ENCODE measurements around the gene GMPR.

The GMPR gene

DNA sequence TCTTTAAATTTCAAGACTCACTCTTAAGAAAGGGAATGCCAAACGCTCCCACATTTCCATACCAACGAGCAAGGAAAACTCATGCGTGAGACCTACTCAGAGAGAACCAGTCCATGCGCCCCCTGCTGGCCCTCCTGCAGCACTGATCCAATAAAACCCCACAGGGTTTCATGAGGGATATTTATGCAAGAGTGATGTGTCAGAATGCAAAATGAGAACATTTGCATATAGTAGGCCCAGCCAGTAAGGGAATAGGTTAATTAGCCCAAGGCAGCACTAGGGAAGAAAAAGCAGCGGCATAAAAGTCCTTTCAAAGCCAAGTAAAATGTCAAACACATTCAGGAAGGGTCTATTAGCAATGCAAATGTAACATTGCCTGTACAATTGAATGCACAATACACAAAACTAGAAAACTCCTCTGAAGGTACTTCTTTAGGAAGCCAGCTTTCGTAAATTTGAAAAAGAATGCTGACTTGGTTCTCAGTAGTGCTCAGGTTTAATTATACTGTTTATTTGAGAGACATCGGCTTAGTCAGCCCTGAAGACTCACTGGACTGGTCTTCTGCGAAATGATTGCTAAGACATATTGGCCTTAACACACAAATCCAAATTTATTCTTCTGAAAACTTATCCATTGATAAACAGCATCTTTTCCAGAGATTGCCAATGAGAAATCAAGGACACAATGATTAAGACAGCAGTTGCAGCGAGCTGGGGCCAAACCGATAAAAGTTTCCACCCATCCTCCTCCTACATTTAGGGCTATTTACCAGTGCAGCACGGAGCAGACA is 93.2 kb downstream of the GMPR start:
- TF ChIP-seq CTCF (IDR thresholded peaks at IDR 0.05; ENCODE audit: insufficient read depth, low read length, poor library complexity, severe bottlenecking) = peak; percentile 100
- TF ChIP-seq EZH2phosphoT487 (conservative IDR thresholded peaks at IDR 0.05; ENCODE audit: low read length) = no peak
- Histone ChIP-seq H3F3A (ENCODE audit: insufficient read depth) (no peaks in the 10 kb centered on the region), H3K9ac (ENCODE audit: low read length) (no peak overlapping the region), H3K4me2 (ENCODE audit: low read depth, low read length, poor library complexity, severe bottlenecking) (peak overlapping the region; percentile 11), H3K27me3 (ENCODE audit: low read length) (no peaks in the 10 kb centered on the region), H3K79me2 (ENCODE audit: insufficient read depth, low read length) (no peaks in the 10 kb centered on the region), H3K9me2 (replicated peaks; ENCODE audit: insufficient read depth, low read length) (no peaks in the 10 kb centered on the region), H2AFZ (ENCODE audit: low read depth, low read length, severe bottlenecking) (peak overlapping the region; percentile 2), H3K4me3 (ENCODE audit: insufficient read depth, low read length, poor library complexity, severe bottlenecking) (no peak overlapping the region), H3K27ac (ENCODE audit: low read depth, low read length) (no peak overlapping the region), H3K9me3 (ENCODE audit: insufficient read depth, low read length) (no peaks in the 10 kb centered on the region), H3K36me3 (ENCODE audit: low read length) (no peaks in the 10 kb centered on the region), H4K20me1 (ENCODE audit: low read depth, low read length) (no peaks in the 10 kb centered on the region)

DNA sequence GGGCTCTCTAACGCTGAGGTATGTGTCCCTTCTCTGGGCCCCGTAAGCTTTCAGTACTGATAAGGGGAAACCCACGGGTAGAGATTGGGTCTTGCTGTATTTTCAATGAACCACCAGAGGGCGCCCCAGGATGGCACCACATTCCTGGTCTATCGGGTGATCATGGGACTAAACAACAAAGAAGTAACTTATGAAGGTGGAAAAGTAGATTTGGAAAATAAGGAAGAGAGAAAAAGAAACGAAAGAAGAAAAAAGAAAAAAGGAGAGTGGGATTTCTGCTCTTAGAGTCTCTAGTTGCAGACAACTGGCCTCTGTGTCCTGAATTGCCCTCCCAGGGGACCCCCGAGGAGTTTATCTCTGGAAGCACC is 93.8 kb downstream of the GMPR start:
- TF ChIP-seq CTCF (IDR thresholded peaks at IDR 0.05; ENCODE audit: insufficient read depth, low read length, poor library complexity, severe bottlenecking) (peak; percentile 100), EZH2phosphoT487 (conservative IDR thresholded peaks at IDR 0.05; ENCODE audit: low read length) (no peak)
- H3K9me2 ChIP-seq (replicated peaks; ENCODE audit: insufficient read depth, low read length) = no peaks in the 10 kb centered on the region
- H3K9me3 ChIP-seq (ENCODE audit: insufficient read depth, low read length) = no peaks in the 10 kb centered on the region
- H3K79me2 ChIP-seq (ENCODE audit: insufficient read depth, low read length) = no peaks in the 10 kb centered on the region
- peak overlapping the region; percentile 2 for H2AFZ ChIP-seq (ENCODE audit: low read depth, low read length, severe bottlenecking)
- no peaks in the 10 kb centered on the region for H3K27me3 ChIP-seq (ENCODE audit: low read length)
- peak overlapping the region; percentile 11 for H3K4me2 ChIP-seq (ENCODE audit: low read depth, low read length, poor library complexity, severe bottlenecking)
- no peaks in the 10 kb centered on the region for H3F3A ChIP-seq (ENCODE audit: insufficient read depth)
- H3K36me3 ChIP-seq (ENCODE audit: low read length) = no peaks in the 10 kb centered on the region
- H3K4me3 ChIP-seq (ENCODE audit: insufficient read depth, low read length, poor library complexity, severe bottlenecking) = no peak overlapping the region
- H3K9ac ChIP-seq (ENCODE audit: low read length) = no peak overlapping the region
- no peak overlapping the region for H3K27ac ChIP-seq (ENCODE audit: low read depth, low read length)
- H4K20me1 ChIP-seq (ENCODE audit: low read depth, low read length) = no peaks in the 10 kb centered on the region

DNA sequence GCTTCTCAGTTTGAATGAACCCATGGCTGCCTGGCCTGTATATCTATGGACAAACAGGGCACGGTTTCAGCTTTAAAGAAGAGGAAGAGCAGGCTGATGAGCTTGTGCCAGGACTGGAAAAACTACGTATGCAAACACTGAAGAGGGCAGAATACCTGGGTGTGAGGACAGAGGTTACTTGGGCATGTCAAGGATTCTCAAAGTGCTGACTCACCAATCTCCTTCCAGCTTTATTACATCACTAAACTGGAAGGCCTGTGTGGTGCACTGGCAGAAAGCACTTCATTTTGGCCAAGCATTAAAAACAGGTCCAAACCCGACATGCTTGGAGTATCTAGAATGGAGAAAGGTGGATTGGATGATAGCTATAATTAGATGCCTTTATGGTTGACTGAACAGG is 95.2 kb downstream of the GMPR start:
- H4K20me1 ChIP-seq (ENCODE audit: low read depth, low read length) = no peaks in the 10 kb centered on the region
- no peak for TF ChIP-seq CTCF (IDR thresholded peaks at IDR 0.05; ENCODE audit: insufficient read depth, low read length, poor library complexity, severe bottlenecking)
- no peak for TF ChIP-seq EZH2phosphoT487 (conservative IDR thresholded peaks at IDR 0.05; ENCODE audit: low read length)
- H3K4me2 ChIP-seq (ENCODE audit: low read depth, low read length, poor library complexity, severe bottlenecking) = no peak overlapping the region
- H3K36me3 ChIP-seq (ENCODE audit: low read length) = no peaks in the 10 kb centered on the region
- no peaks in the 10 kb centered on the region for H3K9me2 ChIP-seq (replicated peaks; ENCODE audit: insufficient read depth, low read length)
- H3K79me2 ChIP-seq (ENCODE audit: insufficient read depth, low read length) = no peaks in the 10 kb centered on the region
- no peaks in the 10 kb centered on the region for H3K9me3 ChIP-seq (ENCODE audit: insufficient read depth, low read length)
- H3K4me3 ChIP-seq (ENCODE audit: insufficient read depth, low read length, poor library complexity, severe bottlenecking) = no peak overlapping the region
- H3K27me3 ChIP-seq (ENCODE audit: low read length) = no peaks in the 10 kb centered on the region
- H3K9ac ChIP-seq (ENCODE audit: low read length) = no peak overlapping the region
- no peak overlapping the region for H3K27ac ChIP-seq (ENCODE audit: low read depth, low read length)
- no peaks in the 10 kb centered on the region for H3F3A ChIP-seq (ENCODE audit: insufficient read depth)
- no peak overlapping the region for H2AFZ ChIP-seq (ENCODE audit: low read depth, low read length, severe bottlenecking)

Measured in SU-DHL-6 (cell line).